Lower lobe of right lung (tissue), 2 donors: Measurements from ENCODE around the gene NPAS2. TPM values are rescaled to one million over a fixed set of nuclear protein-coding genes. Genes with fewer than 3 reads are reported as not detected.

Source experiments
- ATAC-seq, 2 donors: fragments of 200-7000 bp; cut with Tn5 transposase; one replicate each; pipeline ENCODE4 v1.9.1; 2020 to 2022; ENCODE audit warnings: mild to moderate bottlenecking in 2 of 2, moderate library complexity in 2 of 2
- DNase-seq: peaks from one replicate; pipeline ENCODE4 v3.0.0-alpha.2; 2020
- H3K27ac ChIP-seq: fragments of 200-600 bp; one replicate; pipeline ENCODE4 v1.8.0; 2022
- H3K27me3 ChIP-seq: fragments of 200-600 bp; one replicate; pipeline ENCODE4 v1.8.0; 2022; ENCODE audit warnings: low read depth
- H3K36me3 ChIP-seq: fragments of 200-600 bp; one replicate; pipeline ENCODE4 v1.8.0; 2022; ENCODE audit warnings: mild to moderate bottlenecking
- H3K4me1 ChIP-seq: fragments of 200-600 bp; one replicate; pipeline ENCODE4 v1.8.0; 2022
- H3K4me3 ChIP-seq: fragments of 200-600 bp; one replicate; pipeline ENCODE4 v1.8.0; 2022; ENCODE audit warnings: mild to moderate bottlenecking
- H3K9me3 ChIP-seq: fragments of 200-600 bp; one replicate; pipeline ENCODE4 v1.8.0; 2022
- intact Hi-C: fragments of 100-400 bp; cut with DNase I; formaldehyde crosslinking; loops from one replicate; pipeline ENCODE4 v1.11.0; 2022
- total RNA-seq: library from RNA; stranded (reverse); fragmentation: NEBNext Ultra II Directional; extraction: Animal tissue kit (Norgen Biotek cat#: 25700); gene quantifications from one replicate; pipeline ENCODE4 v1.2.1, GENCODE V29; 2021
- TF ChIP-seq, protein P1 (sequence below): fragments of 200-600 bp; IDR thresholded peaks from one replicate; pipeline ENCODE4 v1.8.0; 2022; ENCODE audit warnings: antibody characterized with exemption, mild to moderate bottlenecking
- donor health status: DM: no; HTN: yes; CAD: no; lungs with severe emphysema.

NPAS2 gene
- total RNA-seq, 1 donor from 2014 or later = 10.1 TPM

DNA sequence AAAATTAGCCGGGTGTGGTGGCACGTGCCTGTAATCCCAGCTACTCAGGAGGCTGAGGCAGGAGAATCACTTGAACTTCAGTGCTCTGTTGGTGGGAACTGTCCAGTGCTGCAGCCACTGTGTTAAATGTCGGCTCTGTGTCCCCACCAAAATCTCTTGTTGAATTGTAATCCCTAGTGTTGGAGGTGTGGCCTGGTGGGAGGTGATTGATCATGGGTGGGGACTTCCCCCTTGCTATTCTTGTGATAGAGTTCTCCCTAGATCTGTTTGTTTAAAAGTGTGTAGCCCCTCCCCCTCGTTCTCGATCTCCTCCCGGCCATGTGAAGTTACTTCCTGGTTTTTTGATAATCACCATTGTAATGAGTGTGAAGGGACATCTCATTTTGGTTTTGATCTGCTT is 172.3 kb downstream of the NPAS2 start:
- no peak overlapping the region for H3K27ac ChIP-seq
- peaks cover 20% of the 10 kb centered on the region for H3K36me3 ChIP-seq
- ATAC-seq (no peak), DNase-seq (no peak)
- intact Hi-C loops = no loop called here
- no peaks in the 10 kb centered on the region for H3K4me1 ChIP-seq
- TF ChIP-seq, protein P1, sequence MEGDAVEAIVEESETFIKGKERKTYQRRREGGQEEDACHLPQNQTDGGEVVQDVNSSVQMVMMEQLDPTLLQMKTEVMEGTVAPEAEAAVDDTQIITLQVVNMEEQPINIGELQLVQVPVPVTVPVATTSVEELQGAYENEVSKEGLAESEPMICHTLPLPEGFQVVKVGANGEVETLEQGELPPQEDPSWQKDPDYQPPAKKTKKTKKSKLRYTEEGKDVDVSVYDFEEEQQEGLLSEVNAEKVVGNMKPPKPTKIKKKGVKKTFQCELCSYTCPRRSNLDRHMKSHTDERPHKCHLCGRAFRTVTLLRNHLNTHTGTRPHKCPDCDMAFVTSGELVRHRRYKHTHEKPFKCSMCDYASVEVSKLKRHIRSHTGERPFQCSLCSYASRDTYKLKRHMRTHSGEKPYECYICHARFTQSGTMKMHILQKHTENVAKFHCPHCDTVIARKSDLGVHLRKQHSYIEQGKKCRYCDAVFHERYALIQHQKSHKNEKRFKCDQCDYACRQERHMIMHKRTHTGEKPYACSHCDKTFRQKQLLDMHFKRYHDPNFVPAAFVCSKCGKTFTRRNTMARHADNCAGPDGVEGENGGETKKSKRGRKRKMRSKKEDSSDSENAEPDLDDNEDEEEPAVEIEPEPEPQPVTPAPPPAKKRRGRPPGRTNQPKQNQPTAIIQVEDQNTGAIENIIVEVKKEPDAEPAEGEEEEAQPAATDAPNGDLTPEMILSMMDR = no peak
- H3K27me3 ChIP-seq = no peaks in the 10 kb centered on the region
- H3K4me3 ChIP-seq = no peak overlapping the region
- no peaks in the 10 kb centered on the region for H3K9me3 ChIP-seq

DNA sequence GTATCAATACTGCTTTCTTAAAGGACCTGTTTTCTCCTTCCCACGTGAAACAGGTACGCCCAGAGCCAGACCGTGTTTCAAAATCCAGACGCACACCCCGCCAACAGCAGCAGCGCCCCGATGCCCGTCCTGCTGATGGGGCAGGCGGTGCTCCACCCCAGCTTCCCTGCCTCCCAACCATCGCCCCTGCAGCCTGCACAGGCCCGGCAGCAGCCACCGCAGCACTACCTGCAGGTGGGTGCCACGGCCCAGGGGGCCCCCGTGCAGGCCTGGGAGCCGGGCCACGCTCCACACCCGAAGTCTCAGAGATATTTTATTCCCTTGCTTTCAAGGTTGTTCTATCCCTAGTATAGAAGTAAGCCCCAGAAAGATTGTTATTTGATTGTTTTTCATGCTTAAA is 173.4 kb downstream of the NPAS2 start:
- Histone ChIP-seq H3K27me3 (no peaks in the 10 kb centered on the region), H3K36me3 (peaks cover 16% of the 10 kb centered on the region), H3K4me3 (no peak overlapping the region), H3K4me1 (no peaks in the 10 kb centered on the region), H3K9me3 (no peaks in the 10 kb centered on the region), H3K27ac (no peak overlapping the region)
- DNase-seq = no peak
- intact Hi-C loops = no loop called here
- ATAC-seq = no peak
- TF ChIP-seq, protein P1 = no peak

GRCh38 chr2:100995309-100996075 is 175.6 kb downstream of the NPAS2 start:
- Histone ChIP-seq H3K27me3 (no peaks in the 10 kb centered on the region), H3K27ac (no peak overlapping the region), H3K9me3 (no peaks in the 10 kb centered on the region), H3K4me1 (no peaks in the 10 kb centered on the region), H3K4me3 (no peak overlapping the region), H3K36me3 (peaks cover 16% of the 10 kb centered on the region)
- ATAC-seq (no peak), DNase-seq (no peak)
- intact Hi-C loops = no loop called here
- TF ChIP-seq, protein P1 = no peak

DNA sequence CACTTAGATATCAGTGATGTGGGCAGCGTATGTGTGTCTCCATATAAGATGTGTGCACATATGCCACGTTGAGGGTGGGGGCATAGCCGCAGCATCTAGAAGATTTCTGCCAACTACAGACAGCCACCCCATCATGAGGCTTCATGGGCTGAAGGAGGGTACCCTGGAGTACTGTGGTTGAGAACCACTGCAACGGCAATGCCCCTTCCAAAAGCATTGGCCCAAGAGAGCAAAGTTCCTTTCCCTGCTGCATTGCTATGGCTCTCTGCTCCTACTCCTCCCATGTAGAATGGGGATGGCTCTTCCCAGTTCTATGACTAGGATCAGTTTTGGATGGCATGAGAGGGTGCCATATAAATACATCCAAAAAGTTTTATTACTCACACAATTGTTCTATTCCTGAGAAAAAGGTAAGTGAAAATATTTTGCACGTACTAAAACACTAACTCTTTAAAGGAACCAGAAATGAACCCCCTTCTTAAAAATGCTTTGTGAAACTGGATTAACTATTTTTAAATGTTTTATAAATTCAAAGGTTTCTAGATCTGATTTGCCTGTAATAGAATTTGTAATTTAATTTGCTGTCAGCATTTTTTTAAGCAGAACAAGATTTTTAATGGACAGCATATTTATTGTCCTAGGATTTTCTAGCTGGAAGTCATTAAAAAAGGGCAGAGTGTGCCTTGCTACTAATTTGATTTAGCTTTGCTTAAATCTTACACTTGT is 177.7 kb downstream of the NPAS2 start:
- no peak for DNase-seq
- Histone ChIP-seq H3K27me3 (no peaks in the 10 kb centered on the region), H3K36me3 (peaks cover 16% of the 10 kb centered on the region), H3K4me3 (no peak overlapping the region), H3K9me3 (no peaks in the 10 kb centered on the region), H3K4me1 (peaks cover 5% of the 10 kb centered on the region), H3K27ac (no peak overlapping the region)
- ATAC-seq = no peak
- intact Hi-C loops = no loop called here
- TF ChIP-seq, protein P1 = no peak

GRCh38 chr2:100998235-100998573 is 178.3 kb downstream of the NPAS2 start:
- ATAC-seq (no peak), DNase-seq (no peak)
- intact Hi-C loops = no loop called here
- TF ChIP-seq, protein P1 = no peak
- H3K27ac ChIP-seq = no peak overlapping the region
- no peak overlapping the region for H3K4me3 ChIP-seq
- peaks cover 10% of the 10 kb centered on the region for H3K4me1 ChIP-seq
- H3K27me3 ChIP-seq = no peaks in the 10 kb centered on the region
- peaks cover 17% of the 10 kb centered on the region for H3K36me3 ChIP-seq
- no peaks in the 10 kb centered on the region for H3K9me3 ChIP-seq
